ENCODE results near the gene HOMER3.
"Not testable (repeated sequence)": the region's sequence is repeated elsewhere in the genome, so short reads cannot be mapped to it uniquely, and the experiment has no call there.

The HOMER3 gene

DNA sequence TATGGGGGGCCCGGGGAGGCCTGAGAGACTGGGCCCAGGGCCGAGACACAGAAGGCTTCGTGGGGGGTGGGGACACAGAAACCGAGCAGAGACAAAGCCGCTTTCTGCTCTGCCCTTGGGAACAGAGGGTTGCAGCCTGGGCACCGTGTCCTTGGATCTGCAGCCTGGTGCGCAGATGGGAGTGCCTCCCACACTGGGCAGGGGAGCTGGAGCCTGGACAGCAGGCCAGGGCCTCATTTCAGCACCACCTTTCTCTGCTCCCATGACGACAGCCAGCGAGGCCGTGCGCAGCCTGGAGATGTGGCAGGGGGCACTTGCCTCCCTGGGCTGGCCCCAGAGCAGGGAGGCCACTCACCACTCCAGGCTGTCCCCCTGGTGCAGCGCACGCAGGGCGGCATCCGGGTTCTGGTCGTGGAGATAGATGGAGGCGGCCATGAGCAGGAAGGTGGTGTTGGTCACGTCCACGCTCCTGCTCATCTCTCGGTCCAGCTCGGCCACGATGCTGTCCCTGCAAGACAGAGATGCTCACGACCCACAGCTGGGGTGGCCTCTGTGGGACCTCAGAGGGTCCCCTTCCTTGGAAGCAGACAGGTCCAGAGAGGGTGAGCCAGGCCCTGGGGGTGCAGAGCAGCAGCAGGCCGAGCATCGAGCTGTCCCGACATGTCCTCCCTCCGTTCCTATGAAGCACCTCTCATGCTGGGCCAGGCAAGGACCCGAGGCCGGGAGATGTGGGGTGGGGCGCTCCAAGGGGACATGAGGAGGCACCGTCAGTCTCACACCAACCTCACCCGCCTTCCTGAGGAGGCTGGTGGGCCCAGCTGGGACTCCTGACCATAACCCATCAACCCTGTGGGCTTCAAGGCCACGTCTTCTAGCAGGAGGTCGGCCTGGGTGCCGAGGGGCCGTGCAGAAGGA lies 34.2 kb downstream of the HOMER3 start:
- Histone ChIP-seq H3K9me3 (ENCODE audit: control insufficient read depth, low read length) (no peaks in the 10 kb centered on the region), H3K36me3 (ENCODE audit: control insufficient read depth, insufficient read depth, low read length, severe bottlenecking) (peaks cover 66% of the 10 kb centered on the region), H3K4me3 (ENCODE audit: low read length) (no peak overlapping the region), H3K9ac (ENCODE audit: low read length) (no peak overlapping the region), H3K4me1 (ENCODE audit: control insufficient read depth, insufficient read depth, low read length) (no peaks in the 10 kb centered on the region), H3K27me3 (replicated peaks; ENCODE audit: control insufficient read depth, insufficient read depth, low read length) (no peaks in the 10 kb centered on the region)
- DNase-seq (ENCODE audit: low read depth): no peak

DNA sequence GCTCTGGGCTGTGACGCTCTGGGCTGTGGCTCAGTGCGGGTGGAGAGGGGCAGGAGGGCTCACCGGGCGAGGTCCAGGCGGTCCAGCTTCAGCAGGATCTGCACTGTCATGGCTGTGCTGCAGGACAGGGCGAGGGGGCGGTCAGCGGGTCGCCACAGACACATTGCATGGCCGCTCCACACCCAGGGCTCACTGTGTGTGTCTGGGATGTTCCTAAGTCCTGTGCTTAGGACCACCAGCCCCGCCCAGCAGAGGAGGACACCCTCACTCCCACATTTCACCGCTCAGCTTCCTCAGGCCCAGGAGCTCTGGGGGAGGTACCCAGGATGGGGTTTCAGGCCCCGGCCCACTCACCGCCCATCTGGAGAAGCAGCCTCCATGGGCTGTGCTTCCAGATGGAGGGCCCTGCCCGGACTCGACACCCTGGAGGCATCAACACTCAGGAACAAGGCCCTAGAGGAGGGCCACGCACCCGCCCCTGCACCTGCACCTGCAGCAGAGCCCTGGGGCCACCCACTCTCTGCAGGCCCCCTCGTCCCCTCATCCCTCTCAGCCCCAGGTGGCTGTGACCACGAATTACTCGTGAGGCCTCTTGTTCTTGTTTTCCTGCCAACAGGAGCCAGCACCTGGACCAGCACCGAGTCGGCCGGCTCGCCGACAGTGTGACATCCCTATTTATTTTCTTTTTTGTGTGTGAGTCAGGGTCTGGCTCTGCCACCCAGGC lies 35.3 kb downstream of the HOMER3 start:
- Histone ChIP-seq H3K36me3 (ENCODE audit: control insufficient read depth, insufficient read depth, low read length, severe bottlenecking) (peaks cover 64% of the 10 kb centered on the region), H3K27me3 (replicated peaks; ENCODE audit: control insufficient read depth, insufficient read depth, low read length) (no peaks in the 10 kb centered on the region), H3K4me1 (ENCODE audit: control insufficient read depth, insufficient read depth, low read length) (no peaks in the 10 kb centered on the region), H3K9ac (ENCODE audit: low read length) (no peak overlapping the region), H3K9me3 (ENCODE audit: control insufficient read depth, low read length) (no peaks in the 10 kb centered on the region), H3K4me3 (ENCODE audit: low read length) (no peak overlapping the region)
- no peak for DNase-seq (ENCODE audit: low read depth)

DNA sequence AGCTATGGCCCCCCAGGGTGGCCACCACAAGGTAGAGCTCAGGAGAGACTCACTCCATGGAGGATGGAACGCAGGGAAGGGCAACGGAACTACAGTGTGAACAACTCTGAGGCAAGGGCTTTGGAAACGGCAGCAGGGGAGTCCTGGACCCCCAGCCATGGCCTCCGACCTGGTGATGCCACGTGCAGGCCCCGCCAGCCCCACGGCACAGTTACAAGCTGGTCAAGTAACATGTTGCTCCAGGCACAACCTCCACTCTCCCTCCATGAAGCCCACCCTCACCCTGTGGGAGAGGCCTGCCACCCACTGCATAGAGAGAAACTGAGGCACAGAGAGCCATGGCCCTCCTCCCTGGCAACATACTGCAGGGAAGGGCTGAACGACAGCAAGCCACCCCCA lies 36.0 kb downstream of the HOMER3 start:
- no peak for DNase-seq (ENCODE audit: low read depth)
- no peak overlapping the region for H3K9ac ChIP-seq (ENCODE audit: low read length)
- H3K36me3 ChIP-seq (ENCODE audit: control insufficient read depth, insufficient read depth, low read length, severe bottlenecking): peaks cover 64% of the 10 kb centered on the region
- H3K9me3 ChIP-seq (ENCODE audit: control insufficient read depth, low read length): no peaks in the 10 kb centered on the region
- no peaks in the 10 kb centered on the region for H3K4me1 ChIP-seq (ENCODE audit: control insufficient read depth, insufficient read depth, low read length)
- no peak overlapping the region for H3K4me3 ChIP-seq (ENCODE audit: low read length)
- no peaks in the 10 kb centered on the region for H3K27me3 ChIP-seq (replicated peaks; ENCODE audit: control insufficient read depth, insufficient read depth, low read length)

DNA sequence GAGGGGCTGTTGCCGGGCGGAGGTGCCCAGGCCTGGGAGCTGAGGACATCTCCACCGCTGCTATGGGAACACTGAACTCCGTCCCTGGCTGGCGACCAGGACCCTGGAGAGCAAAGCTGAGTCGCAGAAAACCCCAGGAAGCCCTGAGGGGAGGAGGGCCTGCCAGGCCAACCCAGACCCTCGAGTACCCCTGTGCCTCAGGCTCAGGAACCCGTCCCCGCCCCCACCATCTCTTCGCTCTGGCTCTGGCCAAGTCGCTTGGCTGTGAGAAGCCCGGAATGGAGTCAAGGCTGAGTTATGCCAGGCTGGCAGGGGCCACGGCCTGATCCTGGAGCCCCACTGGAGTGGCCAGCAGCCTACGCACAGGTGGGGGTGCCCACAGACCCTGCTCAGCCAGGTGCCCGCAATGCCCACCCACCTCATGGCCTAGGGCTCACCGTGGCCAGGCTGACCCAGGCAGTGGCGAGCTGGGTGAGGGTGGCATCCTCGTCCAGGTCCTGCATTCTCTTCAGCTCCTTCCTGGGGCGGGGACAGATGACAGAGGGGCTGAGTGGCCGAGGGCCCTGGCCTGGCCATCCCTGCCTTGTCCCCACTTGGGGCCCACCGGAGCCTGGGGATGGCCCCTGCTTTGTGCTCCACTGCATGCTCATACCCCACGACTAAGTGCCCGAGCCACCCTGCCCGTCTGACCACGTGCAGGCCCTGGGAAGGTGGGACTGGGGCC lies 36.5 kb downstream of the HOMER3 start:
- Histone ChIP-seq H3K4me3 (ENCODE audit: low read length) (no peak overlapping the region), H3K36me3 (ENCODE audit: control insufficient read depth, insufficient read depth, low read length, severe bottlenecking) (peaks cover 63% of the 10 kb centered on the region), H3K27me3 (replicated peaks; ENCODE audit: control insufficient read depth, insufficient read depth, low read length) (no peaks in the 10 kb centered on the region), H3K4me1 (ENCODE audit: control insufficient read depth, insufficient read depth, low read length) (no peaks in the 10 kb centered on the region), H3K9me3 (ENCODE audit: control insufficient read depth, low read length) (no peaks in the 10 kb centered on the region), H3K9ac (ENCODE audit: low read length) (no peak overlapping the region)
- no peak for DNase-seq (ENCODE audit: low read depth)

DNA sequence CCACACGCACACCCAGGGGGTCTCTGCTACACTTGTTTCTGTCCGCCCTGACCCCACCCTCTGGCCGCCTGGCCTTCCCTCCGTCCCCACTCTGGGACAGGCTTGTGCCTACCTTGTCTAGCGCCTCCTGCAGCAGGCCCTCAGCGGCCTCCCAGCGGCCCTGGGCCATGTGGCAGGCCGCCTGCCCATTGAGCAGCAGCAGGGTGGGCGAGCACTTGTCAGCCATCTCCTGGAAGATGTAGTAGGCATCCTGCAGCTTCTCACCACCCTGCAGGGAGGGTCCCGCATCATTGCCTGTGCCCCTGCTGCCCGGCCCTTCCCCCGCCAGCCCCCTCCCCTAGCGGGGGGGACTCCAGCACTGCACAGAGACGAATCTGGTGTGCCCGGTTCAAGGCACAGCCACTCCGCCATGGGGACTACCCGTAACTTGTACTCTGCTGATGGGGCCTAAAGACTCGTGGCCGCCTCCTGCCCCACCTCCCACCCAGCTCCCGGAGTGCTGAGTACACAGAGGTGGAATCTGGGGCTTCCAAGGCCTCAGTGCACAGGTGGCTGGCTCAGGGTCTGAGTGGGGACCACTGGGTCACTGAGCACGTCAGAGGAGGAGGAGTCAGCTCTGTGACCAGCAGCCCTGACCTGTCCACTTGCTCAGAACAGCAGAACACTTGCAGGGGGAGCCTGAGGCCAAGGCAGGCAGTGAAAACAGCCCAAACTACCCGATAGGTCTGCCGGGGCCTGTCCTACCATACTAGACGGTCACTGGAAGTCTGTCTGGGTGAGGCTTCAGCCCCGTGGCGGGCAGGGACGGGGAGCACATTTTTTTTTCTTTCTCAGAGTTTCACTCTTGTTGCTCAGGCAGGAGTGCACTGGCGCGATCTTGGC lies 37.6 kb downstream of the HOMER3 start:
- no peaks in the 10 kb centered on the region for H3K27me3 ChIP-seq (replicated peaks; ENCODE audit: control insufficient read depth, insufficient read depth, low read length)
- no peak for DNase-seq (ENCODE audit: low read depth)
- H3K9ac ChIP-seq (ENCODE audit: low read length): no peak overlapping the region
- H3K4me1 ChIP-seq (ENCODE audit: control insufficient read depth, insufficient read depth, low read length): no peaks in the 10 kb centered on the region
- H3K36me3 ChIP-seq (ENCODE audit: control insufficient read depth, insufficient read depth, low read length, severe bottlenecking): peaks cover 62% of the 10 kb centered on the region
- no peak overlapping the region for H3K4me3 ChIP-seq (ENCODE audit: low read length)
- H3K9me3 ChIP-seq (ENCODE audit: control insufficient read depth, low read length): no peaks in the 10 kb centered on the region

DNA sequence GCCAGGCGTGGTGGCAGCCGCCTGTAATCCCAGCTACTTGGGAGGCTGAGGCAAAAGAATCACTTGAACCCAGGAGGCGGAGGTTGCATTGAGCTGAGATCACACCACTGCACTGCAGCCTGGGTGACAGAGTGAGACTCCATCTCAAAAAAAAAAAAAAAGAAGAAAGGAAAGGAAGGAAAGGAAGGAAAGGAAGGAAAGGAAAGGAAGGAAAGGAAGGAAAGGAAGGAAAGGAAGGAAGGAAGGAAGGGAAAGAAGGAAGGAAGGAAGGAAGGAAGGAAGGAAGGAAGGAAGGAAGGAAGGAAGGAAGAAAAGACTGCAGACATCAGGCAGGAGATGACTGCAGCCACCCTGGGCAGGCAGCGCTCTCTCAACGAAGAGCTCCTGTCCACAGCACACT lies 38.5 kb downstream of the HOMER3 start:
- not testable (repeated sequence) for H3K9me3 ChIP-seq (ENCODE audit: control insufficient read depth, low read length); H3K9ac ChIP-seq (ENCODE audit: low read length); H3K27me3 ChIP-seq (replicated peaks; ENCODE audit: control insufficient read depth, insufficient read depth, low read length); H3K4me1 ChIP-seq (ENCODE audit: control insufficient read depth, insufficient read depth, low read length); H3K4me3 ChIP-seq (ENCODE audit: low read length); DNase-seq (ENCODE audit: low read depth)
- peaks cover 56% of the 10 kb centered on the region for H3K36me3 ChIP-seq (ENCODE audit: control insufficient read depth, insufficient read depth, low read length, severe bottlenecking)

DNA sequence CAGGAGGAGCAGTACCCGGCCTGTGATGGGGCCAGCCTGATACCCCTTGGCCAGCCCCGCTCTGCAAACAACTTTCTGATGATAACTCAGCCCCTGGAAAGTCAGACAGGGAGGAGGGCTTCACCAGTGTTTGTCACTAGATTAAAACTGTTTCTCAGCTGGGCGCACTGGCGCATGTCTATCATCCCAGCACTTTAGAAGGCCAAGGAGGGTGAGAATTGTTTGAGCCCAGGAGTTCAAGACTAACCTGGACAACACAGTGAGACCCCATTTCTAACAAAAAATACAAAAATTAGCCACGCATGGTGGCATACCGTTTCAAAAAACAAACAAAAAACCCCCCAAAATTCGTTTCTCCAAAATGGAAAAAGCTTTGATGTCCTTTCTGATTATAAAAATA lies 39.5 kb downstream of the HOMER3 start:
- H3K4me1 ChIP-seq (ENCODE audit: control insufficient read depth, insufficient read depth, low read length): no peaks in the 10 kb centered on the region
- peaks cover 46% of the 10 kb centered on the region for H3K36me3 ChIP-seq (ENCODE audit: control insufficient read depth, insufficient read depth, low read length, severe bottlenecking)
- H3K9ac ChIP-seq (ENCODE audit: low read length): no peak overlapping the region
- H3K9me3 ChIP-seq (ENCODE audit: control insufficient read depth, low read length): no peaks in the 10 kb centered on the region
- no peak overlapping the region for H3K4me3 ChIP-seq (ENCODE audit: low read length)
- H3K27me3 ChIP-seq (replicated peaks; ENCODE audit: control insufficient read depth, insufficient read depth, low read length): no peaks in the 10 kb centered on the region
- no peak for DNase-seq (ENCODE audit: low read depth)

DNA sequence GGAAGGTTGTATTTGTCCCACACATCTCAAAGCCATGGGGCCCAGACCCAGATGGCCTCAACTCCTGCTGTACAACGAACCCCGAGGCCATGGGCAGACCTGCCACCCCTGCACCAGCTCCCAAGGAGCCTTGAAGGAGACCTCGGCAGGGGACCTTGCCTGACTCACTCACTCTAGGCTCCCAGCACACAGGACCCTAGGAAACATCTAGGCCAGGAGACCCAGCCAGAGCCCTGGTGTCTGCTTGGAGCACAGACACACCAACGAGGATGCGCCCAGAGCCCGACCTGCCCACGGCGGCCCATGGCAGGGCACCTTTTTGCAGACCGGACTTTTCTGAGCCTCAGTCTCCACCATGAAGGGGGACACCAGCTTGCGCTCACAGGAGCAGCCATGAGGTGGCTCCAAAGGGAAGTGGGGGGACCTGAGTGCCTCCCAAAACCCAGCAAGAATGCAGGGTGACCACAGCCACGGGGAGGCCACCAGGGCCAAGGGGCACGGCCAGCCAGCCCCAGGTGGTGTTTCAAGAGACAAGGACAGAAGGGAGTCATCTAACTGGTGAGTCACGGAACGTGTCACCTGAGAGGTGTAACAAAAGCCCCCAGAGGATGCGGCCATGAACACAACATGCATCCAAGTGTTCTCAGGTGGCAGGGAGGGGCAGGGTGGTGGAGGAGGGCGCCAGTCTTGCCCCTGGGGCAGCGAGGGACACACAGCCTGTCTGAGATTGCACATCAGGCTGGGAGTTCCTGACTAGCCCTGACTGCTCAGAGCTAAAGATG lies 40.1 kb downstream of the HOMER3 start:
- Histone ChIP-seq H3K9me3 (ENCODE audit: control insufficient read depth, low read length) (no peaks in the 10 kb centered on the region), H3K4me1 (ENCODE audit: control insufficient read depth, insufficient read depth, low read length) (no peaks in the 10 kb centered on the region), H3K9ac (ENCODE audit: low read length) (no peak overlapping the region), H3K4me3 (ENCODE audit: low read length) (no peak overlapping the region), H3K36me3 (ENCODE audit: control insufficient read depth, insufficient read depth, low read length, severe bottlenecking) (peaks cover 40% of the 10 kb centered on the region), H3K27me3 (replicated peaks; ENCODE audit: control insufficient read depth, insufficient read depth, low read length) (no peaks in the 10 kb centered on the region)
- DNase-seq (ENCODE audit: low read depth): no peak

DNA sequence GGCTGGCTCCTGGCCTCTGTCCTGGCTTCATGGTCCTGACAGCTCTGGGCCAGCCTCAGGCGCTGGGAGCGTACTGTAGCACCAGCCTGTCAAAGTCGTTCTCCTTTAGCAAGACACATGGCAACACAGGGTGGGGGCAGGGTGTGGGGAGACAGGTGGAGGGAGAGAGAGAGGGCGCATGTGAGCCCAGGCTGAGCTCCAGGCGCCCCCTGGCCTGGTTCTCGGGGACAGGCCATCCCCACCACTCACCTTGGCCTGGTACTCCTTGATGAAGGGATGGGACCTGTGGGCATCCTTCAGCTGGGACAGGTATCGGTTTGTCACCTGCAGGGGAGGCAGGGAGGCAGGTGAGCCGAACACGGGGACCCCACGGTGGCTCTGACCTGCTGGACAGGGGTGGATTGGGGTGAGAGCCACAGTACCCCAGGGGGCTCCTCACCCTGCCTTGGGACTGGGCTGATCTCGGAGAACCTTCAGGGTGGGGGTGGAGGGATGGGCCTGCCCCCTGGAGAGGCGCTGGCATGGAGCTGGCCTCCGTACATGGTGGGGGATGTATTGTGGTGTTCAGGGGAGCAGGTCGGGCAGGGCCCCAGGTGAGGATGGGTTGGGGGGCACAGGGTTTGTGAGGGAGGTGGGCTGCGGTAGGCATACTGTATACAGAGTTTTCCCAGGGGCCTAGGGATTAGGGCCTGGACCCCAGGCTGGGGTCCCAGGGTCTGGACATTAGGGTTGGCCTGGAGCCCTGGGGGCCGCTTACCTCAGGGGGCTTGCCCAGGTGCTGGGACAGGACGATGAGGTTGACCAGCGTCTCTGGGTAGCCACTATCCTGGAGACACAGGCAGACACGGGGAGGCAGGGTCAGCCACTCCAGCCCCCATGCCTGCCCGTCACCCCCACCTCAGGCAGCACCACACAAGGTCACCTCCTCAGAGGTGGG lies 41.1 kb downstream of the HOMER3 start:
- no peak for DNase-seq (ENCODE audit: low read depth)
- H3K36me3 ChIP-seq (ENCODE audit: control insufficient read depth, insufficient read depth, low read length, severe bottlenecking): peaks cover 30% of the 10 kb centered on the region
- H3K4me3 ChIP-seq (ENCODE audit: low read length): no peak overlapping the region

More for the DNA sequence above, 41.1 kb downstream of the HOMER3 start:
- Histone ChIP-seq H3K27me3 (replicated peaks; ENCODE audit: control insufficient read depth, insufficient read depth, low read length) (peaks cover 2% of the 10 kb centered on the region), H3K4me1 (ENCODE audit: control insufficient read depth, insufficient read depth, low read length) (no peaks in the 10 kb centered on the region), H3K9me3 (ENCODE audit: control insufficient read depth, low read length) (no peaks in the 10 kb centered on the region), H3K9ac (ENCODE audit: low read length) (no peak overlapping the region)
